ENCODE measurements around the gene POU2AF2.
"Not testable (repeated sequence)": the region's sequence is repeated elsewhere in the genome, so short reads cannot be mapped to it uniquely, and the experiment has no call there.

Gene POU2AF2

DNA sequence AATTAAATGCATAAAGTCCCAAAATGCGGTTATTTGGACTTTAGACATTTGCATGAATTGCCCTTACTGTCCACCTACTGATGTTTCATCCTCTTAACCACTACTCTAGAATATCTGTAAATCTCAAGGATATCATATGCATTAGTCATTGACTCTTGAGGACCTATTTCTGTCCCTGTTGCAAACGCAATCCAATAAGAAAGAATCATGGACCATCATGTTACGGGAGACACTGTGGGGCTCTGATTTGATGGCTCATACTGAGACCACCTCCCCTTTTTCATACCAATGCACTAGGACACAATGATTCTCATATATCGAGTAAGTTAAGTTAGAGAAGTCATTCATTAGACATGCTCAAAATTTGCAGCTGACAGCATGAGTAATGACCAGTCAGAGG is 14.4 kb downstream of the POU2AF2 start:
- no peak for DNase-seq

DNA sequence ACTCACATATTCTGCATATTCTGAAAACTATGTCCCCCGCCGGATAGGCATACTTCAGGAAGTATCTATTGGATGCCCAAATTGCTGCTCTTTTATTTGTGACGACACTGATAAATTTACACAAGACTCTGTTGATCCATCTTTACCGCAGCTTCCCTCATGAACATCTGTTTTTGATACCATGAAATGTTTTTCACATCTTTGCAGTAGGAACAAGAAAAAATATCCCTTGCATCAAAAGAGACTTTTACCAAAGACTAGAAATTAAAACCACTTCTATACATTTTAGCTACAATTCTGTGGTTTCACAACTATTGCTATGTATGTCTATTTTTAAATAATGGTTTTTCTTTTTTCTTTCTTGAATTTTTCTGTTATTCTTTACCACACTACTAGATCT is 15.3 kb downstream of the POU2AF2 start:
- no peak for DNase-seq

GRCh38 chr11:111264646-111265045 is 19.1 kb downstream of the POU2AF2 start:
- no peak for DNase-seq

DNA sequence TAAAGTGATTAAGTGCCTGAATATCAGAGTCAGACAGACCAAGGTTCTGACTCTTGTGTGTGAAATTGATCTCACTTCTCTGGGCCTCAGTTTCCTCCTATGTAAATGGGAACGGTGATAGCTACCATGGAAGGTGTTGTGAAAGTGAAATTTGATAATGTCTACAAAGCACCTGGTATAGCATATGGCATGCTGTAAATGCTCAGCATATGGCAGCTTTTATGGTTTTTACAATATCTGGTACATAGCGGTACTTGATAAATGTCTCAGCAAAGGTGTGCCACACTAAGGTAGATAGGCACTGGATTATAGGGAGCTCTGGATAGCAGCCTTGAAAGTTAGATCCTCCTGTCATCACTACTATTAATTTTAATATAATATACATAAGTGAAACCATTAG is 19.9 kb downstream of the POU2AF2 start:
- DNase-seq, result no peak

DNA sequence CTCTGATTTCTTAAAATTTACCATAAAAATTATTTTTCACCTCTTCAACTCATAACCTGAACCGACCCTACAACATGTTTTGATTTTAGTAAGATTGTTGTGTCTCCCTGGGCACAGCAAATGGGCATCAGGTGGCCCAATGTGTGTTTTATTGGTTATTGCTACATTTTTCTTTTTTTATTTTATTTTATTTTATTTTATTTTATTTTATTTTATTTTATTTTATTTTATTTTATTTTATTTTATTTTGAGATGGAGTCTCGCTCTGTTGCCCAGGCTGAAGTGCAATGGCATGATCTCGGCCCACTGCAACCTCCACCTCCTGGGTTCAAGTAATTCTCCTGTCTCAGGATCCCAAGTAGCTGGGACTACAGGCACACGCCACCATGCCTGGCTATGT is 22.8 kb downstream of the POU2AF2 start:
- not testable (repeated sequence) for DNase-seq

DNA sequence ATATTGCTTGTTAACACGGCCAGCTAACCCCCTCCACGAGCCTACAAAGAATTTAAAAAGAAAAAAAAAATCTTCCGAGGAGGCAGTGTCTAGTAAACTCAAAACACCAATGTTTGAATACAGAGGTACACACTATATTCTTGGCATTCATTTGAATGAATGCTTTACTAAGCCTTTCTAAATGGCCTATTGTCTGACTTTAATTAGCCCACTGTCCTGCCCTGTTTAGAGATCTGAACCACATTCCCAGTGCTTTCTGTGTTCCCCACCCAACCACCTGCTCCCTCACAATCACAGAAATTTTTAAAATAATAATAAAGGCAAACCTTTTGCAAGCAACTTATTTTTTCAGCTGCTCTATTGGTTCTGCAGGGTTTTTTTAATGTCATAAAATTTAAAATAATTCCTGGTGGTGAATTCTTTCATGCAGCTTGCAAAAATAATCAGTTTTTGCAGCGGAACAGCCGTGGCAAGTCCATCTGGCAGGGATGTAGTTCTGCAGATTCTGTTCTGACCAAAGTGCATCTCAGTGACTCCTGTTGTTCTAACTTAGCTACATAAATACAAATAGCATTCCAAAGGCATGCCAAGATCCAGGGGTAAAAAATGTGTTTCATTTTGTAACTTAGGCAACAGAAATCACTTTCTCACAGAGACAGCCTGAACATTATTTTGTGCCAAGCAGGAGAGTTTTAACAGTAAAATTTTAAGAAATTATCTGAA is 23.8 kb downstream of the POU2AF2 start:
- DNase-seq, result no peak

DNA sequence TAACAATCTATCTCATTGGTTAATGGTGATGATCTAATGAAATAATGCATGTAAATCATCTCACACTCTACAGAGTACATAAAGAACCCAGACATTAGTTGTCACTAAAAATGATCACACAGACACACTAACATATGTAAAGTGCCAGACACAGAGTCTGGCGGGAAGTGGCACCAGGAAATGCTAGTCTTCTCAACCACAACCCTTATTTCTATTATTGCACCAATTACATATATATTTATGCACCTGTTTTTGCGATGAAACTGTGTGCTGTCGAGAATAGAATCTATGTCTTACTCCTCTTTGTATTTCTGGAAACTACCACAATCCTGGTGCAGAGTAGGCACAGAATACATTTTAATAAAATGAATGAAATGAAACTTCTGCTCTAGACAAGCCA is 26.9 kb downstream of the POU2AF2 start:
- no peak for DNase-seq

DNA sequence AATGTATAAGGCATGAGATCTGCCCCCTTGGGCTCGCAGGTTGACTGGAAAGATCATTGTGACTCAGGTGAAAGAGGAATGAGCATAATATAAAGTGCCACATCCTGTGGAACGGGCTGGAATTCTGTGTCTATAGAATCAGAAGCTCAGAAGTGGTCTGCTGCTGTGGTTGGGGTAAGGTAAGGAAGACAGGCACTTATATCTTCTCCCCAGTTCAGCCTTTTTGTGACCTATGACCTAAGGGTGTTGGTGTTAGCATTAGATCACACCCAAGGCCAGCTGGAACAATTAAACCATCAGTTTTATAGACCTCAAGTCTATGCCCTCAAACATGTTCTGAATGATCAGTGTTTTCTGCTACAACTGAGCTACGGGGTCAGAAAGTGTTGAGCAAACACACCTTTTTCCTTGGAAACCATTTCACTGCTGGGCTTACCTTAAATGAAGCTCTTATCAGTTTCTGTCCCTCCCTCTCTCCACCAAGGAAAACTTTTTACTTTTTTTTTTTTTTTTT is 37.1 kb downstream of the POU2AF2 start:
- no peak for DNase-seq

- DNase-seq, result no peak
These were observed 38.5 kb downstream of the POU2AF2 start for GRCh38 chr11:111283945-111284481.

- no peak for DNase-seq
These were observed 39.9 kb downstream of the POU2AF2 start for GRCh38 chr11:111285189-111286091.

DNA sequence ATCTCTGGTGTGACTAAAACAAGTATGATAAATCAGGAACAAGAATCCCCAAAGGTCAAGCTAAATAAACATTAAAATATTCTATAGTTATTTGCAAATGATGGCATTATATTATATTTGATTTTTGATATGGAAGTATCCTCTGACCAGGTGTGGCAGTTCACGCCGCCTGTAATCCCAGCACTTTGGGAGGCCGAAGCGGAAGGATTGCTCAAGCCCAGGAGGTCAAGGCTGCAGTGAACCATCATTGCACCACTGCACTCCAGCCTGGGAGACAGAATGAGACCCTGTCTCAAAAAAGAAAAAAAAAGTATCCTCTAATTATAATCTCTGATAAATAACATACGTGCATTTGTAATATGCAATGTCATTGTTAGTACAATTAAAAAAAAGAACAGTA is 46.2 kb downstream of the POU2AF2 start:
- no peak for DNase-seq

GRCh38 chr11:111292408-111292807 is 46.9 kb downstream of the POU2AF2 start:
- not testable (repeated sequence) for DNase-seq

DNA sequence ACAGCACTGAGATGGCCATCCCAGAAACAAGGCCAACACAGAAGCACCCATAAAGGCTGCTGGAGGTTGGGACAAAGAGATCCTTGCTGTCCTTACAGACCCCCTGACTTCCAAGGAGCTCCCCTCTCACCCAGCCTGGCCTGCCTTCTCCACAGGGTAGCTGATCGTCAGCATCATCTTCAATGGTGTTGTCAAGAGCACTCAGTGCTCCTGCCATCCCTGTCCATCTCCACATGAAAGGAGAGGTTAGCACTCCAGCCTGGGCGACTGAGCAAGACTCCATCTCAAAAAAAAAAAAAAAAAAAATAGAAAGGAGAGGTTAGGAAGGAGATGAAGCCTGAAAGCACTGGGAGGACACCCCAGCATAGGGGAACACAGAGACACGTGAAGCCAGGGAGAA is 50.7 kb downstream of the POU2AF2 start:
- no peak for DNase-seq

- DNase-seq, result no peak
These were observed 52.2 kb downstream of the POU2AF2 start for GRCh38 chr11:111297696-111298095.

GRCh38 chr11:111298413-111299100 is 53.0 kb downstream of the POU2AF2 start, which contains the start of gene POU2AF3:
Gene POU2AF3 (plus strand): TSS chr11:111298546. CDS start chr11:111298582, 36 bp downstream.
- no peak for DNase-seq

GRCh38 chr11:111299101-111300026 is 53.8 kb downstream of the POU2AF2 start:
- DNase-seq, result peak; percentile 11

GRCh38 chr11:111300569-111300968 is 55.0 kb downstream of the POU2AF2 start:
- DNase-seq, result no peak

DNA sequence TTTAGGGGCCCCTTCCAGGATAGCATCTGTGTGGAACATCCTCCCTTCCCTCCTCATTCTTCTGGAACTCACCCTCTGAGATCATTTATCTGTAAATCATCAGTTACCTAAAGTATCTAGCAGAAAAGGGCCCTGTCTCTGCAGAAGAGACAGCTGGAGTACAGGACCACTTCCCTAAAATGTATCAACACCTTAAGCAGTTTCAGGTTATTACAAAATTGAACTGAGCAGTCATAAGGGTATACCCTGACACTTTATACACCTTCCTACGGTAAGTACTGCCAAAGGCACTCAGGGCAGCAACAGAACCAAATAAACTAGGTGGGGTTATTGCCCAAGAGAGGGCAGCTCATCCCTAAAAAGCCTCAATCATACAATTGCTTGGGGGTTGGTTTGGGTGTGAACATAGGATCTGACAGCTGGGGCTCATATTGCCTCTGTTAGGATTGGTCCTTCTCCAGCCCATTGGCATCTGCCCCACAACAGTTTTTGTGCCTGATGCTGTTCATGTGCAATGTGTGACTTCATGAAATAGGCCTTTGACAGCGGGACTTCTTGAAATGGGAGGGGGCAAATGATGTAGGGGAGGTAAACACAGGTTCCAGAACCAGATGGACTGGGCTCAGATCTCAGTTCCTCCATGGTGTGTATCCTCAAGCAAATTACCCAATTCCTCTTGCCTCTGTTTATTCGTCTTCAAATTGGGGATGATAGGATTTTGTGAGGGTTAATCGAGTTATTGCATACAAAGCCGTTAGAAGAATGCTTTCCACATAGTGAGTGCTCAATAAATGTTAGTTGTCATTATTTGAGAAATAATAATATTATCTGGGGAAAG is 55.7 kb downstream of the POU2AF2 start:
- DNase-seq, result no peak

DNA sequence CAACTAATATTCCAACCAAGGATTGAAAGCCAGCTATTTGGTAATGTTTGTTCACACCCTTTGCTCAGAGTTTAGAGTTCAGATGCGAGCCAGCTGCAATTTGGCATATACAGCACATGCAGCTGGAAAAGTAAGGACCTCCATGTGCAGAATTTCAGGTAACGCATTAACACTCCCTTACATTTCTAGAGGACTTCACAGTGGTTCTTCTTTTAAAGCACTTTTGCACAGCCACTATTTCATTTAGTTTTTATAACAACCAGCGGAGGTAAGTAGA is 56.3 kb downstream of the POU2AF2 start:
- no peak for DNase-seq

DNA sequence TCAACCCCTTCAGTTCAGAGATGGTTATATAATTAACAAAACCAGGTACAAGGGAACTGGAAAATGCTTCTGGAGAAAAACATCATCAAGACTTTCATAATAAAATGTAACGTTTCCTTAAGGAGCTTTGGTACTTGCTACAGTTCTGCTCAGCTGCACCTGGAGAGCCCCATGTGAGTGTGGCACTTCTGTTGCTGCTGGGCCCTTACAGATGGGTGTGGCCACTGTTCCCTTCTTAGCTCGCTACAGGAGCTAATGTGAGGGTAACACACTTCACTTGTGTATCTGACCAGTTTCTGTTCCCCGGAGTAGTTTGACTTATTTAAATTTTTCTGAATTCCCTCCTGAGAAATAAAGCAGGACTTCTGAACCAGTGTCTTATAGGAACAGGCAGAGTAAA is 56.8 kb downstream of the POU2AF2 start:
- DNase-seq, result no peak

- no peak for DNase-seq
These were observed 57.9 kb downstream of the POU2AF2 start for GRCh38 chr11:111303461-111303860.

All from hematopoietic multipotent progenitor cell treated with erythropoietin and hydrocortisone succinate and interleukin-3 and kit ligand, for 6 days (in vitro differentiated cells).